ENCODE data around the gene KATNAL2.

DNA sequence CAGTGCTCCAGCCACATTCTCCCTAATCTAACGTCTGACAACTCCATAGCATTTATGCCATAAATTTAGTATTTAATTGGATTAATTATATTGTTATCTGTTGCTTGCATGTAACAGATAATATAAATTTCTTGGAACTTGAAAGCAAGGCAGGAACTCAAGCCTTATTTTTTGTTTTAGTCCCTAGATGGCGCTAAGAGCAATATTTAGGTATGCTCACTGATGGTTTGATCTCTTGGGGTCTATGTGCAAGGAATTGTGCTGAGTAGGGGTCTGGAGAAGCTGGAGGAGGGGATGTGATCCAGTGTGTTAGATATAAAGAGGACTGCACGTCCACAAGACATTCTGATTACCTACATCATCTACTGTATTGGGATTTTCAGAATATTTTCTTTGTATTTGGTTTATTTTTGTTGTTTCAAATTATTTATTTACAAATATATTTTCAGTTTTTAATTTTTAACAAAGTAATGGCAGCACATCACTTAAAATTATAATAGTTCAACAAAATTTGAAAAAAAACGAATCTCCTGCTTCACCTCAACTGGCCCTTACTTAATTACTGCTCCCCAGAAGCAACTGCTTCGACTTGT lies 32.8 kb downstream of the KATNAL2 start:
- TF ChIP-seq, protein P1, sequence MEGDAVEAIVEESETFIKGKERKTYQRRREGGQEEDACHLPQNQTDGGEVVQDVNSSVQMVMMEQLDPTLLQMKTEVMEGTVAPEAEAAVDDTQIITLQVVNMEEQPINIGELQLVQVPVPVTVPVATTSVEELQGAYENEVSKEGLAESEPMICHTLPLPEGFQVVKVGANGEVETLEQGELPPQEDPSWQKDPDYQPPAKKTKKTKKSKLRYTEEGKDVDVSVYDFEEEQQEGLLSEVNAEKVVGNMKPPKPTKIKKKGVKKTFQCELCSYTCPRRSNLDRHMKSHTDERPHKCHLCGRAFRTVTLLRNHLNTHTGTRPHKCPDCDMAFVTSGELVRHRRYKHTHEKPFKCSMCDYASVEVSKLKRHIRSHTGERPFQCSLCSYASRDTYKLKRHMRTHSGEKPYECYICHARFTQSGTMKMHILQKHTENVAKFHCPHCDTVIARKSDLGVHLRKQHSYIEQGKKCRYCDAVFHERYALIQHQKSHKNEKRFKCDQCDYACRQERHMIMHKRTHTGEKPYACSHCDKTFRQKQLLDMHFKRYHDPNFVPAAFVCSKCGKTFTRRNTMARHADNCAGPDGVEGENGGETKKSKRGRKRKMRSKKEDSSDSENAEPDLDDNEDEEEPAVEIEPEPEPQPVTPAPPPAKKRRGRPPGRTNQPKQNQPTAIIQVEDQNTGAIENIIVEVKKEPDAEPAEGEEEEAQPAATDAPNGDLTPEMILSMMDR (conservative IDR thresholded peaks at IDR 0.05; ENCODE audit: low read depth, low read length) = peak; percentile 54; the same call in 1 of the 2 replicates
- no peak for TF ChIP-seq EZH2 (IDR thresholded peaks at IDR 0.05; ENCODE audit: low read length, unreplicated experiment)

All from PC-3 (cell line).